Activated CD4-positive, alpha-beta T cell treated with anti-CD3 and anti-CD28 coated beads for 36 hours (primary cell): Measurements from ENCODE around the gene ANGPTL8. TPM values are rescaled to one million over a fixed set of nuclear protein-coding genes. Genes with fewer than 3 reads are reported as not detected.

Experiments used
- ATAC-seq: fragments of 200-7000 bp; cut with Tn5 transposase; one replicate; pipeline ENCODE4 v1.10.0; 2021; ENCODE audit warnings: mild to moderate bottlenecking, moderate library complexity
- CTCF ChIA-PET: fragments of 350-600 bp; sonication (Branson Sonifier 250); formaldehyde crosslinking; loops from one replicate; lab custom pipeline; 2021; ENCODE audit warnings: antibody characterized with exemption; lab: Charles Lee
- POLR2A ChIA-PET: fragments of 350-600 bp; sonication (Branson Sonifier 250); formaldehyde crosslinking; loops from one replicate; lab custom pipeline; 2021; ENCODE audit warnings: antibody characterized with exemption, inconsistent platforms; lab: Charles Lee
- DNase-seq: peaks from one replicate; pipeline ENCODE4 v3.0.0-alpha.2; 2020
- H3K27ac Mint-ChIP-seq: one replicate; pipeline ENCODE4 v1.8.0; 2021; ENCODE audit warnings: mixed read lengths
- H3K27me3 Mint-ChIP-seq: one replicate; pipeline ENCODE4 v1.8.0; 2021; ENCODE audit warnings: mixed read lengths
- H3K36me3 Mint-ChIP-seq: one replicate; pipeline ENCODE4 v1.8.0; 2021; ENCODE audit warnings: low read depth, mixed read lengths
- H3K4me1 Mint-ChIP-seq: one replicate; pipeline ENCODE4 v1.8.0; 2021; ENCODE audit warnings: mixed read lengths
- H3K4me3 Mint-ChIP-seq: one replicate; pipeline ENCODE4 v1.8.0; 2021; ENCODE audit warnings: mild to moderate bottlenecking, moderate library complexity, mixed read lengths
- H3K9me3 Mint-ChIP-seq: one replicate; pipeline ENCODE4 v1.8.0; 2021; ENCODE audit warnings: low read depth, mixed read lengths
- intact Hi-C, 2 experiments: fragments of 100-400 bp; cut with DNase I in 1 of 2; cut with micrococcal nuclease in 1 of 2; formaldehyde crosslinking; loops; one replicate each; pipeline versions ENCODE4 v1.14.2 to v1.15.1; 2022 to 2024; cut with DNase I, micrococcal nuclease
- total RNA-seq, 2 experiments: library from RNA; stranded (reverse); gene quantifications; one replicate each; pipeline ENCODE4 v1.2.3, GENCODE V29; 2021

ANGPTL8 gene
- total RNA-seq, 2 experiments from 2014 or later = not detected

DNA sequence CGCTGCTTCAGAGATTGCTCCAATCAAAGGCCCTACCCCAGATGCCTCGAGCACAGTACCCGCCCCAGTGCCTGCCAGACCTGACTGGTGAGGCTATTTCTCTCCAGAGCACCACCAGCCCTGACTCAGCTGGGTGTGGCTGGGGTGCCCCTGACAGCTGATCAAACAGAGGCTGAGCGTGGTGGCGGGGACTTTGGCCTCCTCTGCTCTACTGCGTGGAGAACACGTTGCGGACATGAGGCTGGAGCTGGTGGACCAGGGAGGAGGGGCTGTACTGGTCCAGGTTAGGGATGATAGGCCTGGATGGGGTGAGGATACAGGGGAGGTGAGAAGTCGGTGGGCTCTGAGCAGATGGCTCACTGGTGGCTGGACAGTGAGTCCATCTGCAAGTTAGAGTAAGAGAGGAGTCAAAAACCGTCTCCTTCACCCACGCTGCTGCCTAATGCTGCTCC is 26.4 kb downstream of the ANGPTL8 start:
- DNase-seq (no peak), ATAC-seq (no peak)
- peaks cover 3% of the 10 kb centered on the region for H3K4me1 Mint-ChIP-seq
- no peaks in the 10 kb centered on the region for H3K9me3 Mint-ChIP-seq
- H3K36me3 Mint-ChIP-seq = no peaks in the 10 kb centered on the region
- ChIA-PET CTCF (interaction anchor here (0.6 to 0.7 kb wide), 2 partner anchors 26 to 323 kb away, joined by 3 to 6 read pairs; no protein-coding TSS in a partner anchor), POLR2A (no interaction called here)
- H3K27ac Mint-ChIP-seq = no peak overlapping the region
- H3K27me3 Mint-ChIP-seq = peaks cover 53% of the 10 kb centered on the region
- intact Hi-C loops = no loop called here
- no peak overlapping the region for H3K4me3 Mint-ChIP-seq

DNA sequence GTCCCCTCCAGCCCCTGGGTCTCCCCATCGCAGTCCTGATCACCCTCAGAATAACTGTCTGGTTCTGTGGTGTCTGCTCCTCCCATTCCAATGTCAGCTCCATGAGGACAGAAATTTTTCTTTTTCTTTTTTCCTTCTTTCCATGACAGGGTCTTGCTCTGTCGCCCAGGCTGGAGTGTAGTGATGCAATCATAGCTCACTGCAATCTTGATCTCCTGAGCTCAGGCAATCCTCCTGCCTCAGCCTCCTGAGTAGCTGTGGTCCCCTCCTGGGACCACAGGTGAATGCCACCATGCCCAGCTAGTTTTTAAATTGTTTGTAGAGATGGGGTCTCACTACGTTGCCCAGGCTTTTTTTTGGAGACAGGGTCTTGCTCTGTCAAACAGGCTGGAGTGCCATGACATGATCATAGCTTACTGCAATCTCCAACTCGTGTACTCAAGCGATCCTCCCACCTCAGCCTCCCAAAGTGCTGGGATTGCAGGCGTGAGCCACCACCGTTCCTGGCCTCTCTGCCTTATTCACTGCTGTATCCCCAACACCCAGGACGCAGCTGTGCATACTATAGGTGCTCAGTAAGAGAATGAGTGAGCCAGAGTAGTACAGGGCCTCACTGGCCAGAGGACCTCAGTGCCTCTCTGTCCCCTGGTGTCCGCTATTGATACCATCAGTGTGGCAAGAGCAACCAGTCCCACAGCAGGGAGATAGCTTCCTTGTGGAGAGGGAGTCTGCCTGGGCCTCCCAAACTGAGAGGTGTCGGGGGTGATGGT is 28.1 kb downstream of the ANGPTL8 start:
- ATAC-seq = no peak
- intact Hi-C loops = no loop called here
- H3K9me3 Mint-ChIP-seq = no peaks in the 10 kb centered on the region
- H3K27ac Mint-ChIP-seq = no peak overlapping the region
- CTCF ChIA-PET = interaction anchor here (0.7 kb wide), 1 partner anchor 18 kb away, joined by 3 read pairs; no protein-coding TSS in a partner anchor
- POLR2A ChIA-PET = interaction anchor here (0.7 kb wide), 1 partner anchor 35 kb away, joined by 3 read pairs; no protein-coding TSS in a partner anchor
- H3K4me3 Mint-ChIP-seq = no peak overlapping the region
- no peak for DNase-seq
- peaks cover 3% of the 10 kb centered on the region for H3K4me1 Mint-ChIP-seq
- H3K36me3 Mint-ChIP-seq = no peaks in the 10 kb centered on the region
- H3K27me3 Mint-ChIP-seq = peaks cover 47% of the 10 kb centered on the region

DNA sequence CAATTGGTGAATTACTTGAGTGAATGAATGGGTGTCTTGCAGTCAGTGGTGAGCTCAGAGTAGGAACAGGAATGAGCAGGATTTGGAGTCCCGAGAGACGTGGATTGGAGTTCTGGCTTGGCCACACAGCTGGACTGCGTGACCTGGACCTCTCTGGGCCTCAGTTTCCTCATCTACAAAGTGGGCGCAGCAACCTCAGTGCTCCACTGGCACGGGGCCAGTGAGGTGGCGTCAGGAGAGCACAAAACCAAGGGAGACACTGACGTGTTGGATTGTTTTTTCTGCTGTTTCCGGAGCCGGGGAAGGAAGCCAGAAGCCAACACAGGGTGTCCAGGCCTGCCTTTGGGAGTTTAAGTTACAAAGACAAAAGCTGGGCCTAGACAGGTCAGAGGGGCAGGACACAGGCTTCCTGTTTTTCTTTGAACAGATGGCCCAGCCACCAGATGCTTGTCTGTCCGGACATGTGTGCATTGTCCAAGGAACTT is 29.4 kb downstream of the ANGPTL8 start:
- H3K36me3 Mint-ChIP-seq = no peaks in the 10 kb centered on the region
- DNase-seq = no peak
- CTCF ChIA-PET = no interaction called here
- intact Hi-C loops = no loop called here
- H3K27ac Mint-ChIP-seq = no peak overlapping the region
- POLR2A ChIA-PET = no interaction called here
- no peaks in the 10 kb centered on the region for H3K9me3 Mint-ChIP-seq
- H3K27me3 Mint-ChIP-seq = peaks cover 43% of the 10 kb centered on the region
- ATAC-seq = no peak
- no peak overlapping the region for H3K4me3 Mint-ChIP-seq
- H3K4me1 Mint-ChIP-seq = no peaks in the 10 kb centered on the region

DNA sequence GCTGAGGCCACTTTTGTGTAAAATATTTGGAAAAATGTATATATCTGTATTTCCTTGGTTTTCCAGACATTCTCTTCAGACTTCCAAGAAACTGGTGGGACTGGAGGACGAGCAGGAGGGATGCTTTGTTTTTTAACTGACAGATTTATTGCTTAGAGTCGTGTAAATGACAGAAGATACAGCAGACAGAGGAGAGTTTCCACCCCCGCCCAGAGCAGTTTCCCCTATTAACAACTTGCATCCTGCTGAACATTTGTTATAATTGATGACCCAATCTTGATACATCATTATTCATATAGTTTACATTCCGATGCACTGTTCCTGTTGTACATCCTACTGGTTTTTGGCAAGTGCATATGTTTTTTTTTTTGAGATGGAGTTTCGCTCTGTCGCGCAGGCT is 30.0 kb downstream of the ANGPTL8 start:
- H3K9me3 Mint-ChIP-seq = no peaks in the 10 kb centered on the region
- POLR2A ChIA-PET = no interaction called here
- no peak overlapping the region for H3K27ac Mint-ChIP-seq

DNA sequence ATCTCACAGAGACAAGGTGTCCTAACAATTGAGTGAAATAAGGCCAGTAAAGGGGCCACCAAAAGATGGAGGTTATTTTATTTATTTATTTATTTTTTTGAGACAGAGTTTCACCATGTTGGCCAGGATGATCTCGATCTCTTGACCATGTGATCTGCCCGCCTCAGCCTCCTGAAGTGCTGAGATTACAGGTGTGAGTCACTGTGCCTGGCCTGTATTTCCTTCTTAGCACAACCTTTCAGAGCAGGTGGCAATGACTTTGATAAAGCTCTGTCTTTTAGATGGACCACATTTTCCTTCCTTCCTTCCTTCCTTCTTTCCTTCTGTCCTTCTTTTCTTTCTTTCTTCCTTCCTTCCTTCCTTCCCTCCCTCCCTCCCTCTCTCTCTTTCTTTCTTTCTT is 33.9 kb downstream of the ANGPTL8 start:
- intact Hi-C loops = no loop called here
- peaks cover 34% of the 10 kb centered on the region for H3K27me3 Mint-ChIP-seq
- H3K4me1 Mint-ChIP-seq = no peaks in the 10 kb centered on the region
- H3K4me3 Mint-ChIP-seq = no peak overlapping the region
- DNase-seq (no peak), ATAC-seq (no peak)
- no peak overlapping the region for H3K27ac Mint-ChIP-seq
- H3K9me3 Mint-ChIP-seq = peaks cover 1% of the 10 kb centered on the region
- ChIA-PET POLR2A (interaction anchor here (0.6 kb wide), 1 partner anchor 18 kb away, joined by 3 read pairs; no protein-coding TSS in a partner anchor), CTCF (no interaction called here)
- H3K36me3 Mint-ChIP-seq = no peaks in the 10 kb centered on the region

More for the DNA sequence above, 30.0 kb downstream of the ANGPTL8 start:
- Mint-ChIP-seq H3K4me3 (no peak overlapping the region), H3K36me3 (no peaks in the 10 kb centered on the region), H3K4me1 (no peaks in the 10 kb centered on the region), H3K27me3 (peaks cover 42% of the 10 kb centered on the region)
- CTCF ChIA-PET = no interaction called here
- intact Hi-C loops = no loop called here
- no peak for DNase-seq
- no peak for ATAC-seq

DNA sequence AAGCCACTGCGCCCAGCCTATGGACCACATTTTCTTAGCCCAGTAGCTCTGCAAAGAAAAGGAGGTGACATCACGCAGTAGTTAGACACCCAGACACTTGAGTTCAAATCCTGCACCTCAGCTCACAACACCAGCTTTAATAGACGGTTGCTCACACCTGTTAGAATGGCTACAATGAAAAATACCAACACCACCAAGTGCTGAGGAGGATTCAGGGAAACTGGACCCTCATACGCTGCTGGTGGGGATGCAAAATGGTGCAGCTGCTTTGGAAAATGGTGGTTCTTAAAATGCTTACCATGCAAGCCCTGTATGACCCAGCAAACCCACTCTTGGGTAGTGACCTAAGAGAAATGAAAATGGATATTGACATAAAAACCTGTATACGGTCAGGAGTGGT is 34.6 kb downstream of the ANGPTL8 start:
- Mint-ChIP-seq H3K27ac (no peak overlapping the region), H3K4me3 (no peak overlapping the region), H3K4me1 (no peaks in the 10 kb centered on the region), H3K27me3 (peaks cover 32% of the 10 kb centered on the region), H3K9me3 (peaks cover 1% of the 10 kb centered on the region), H3K36me3 (no peaks in the 10 kb centered on the region)
- intact Hi-C loops = no loop called here
- CTCF ChIA-PET = no interaction called here
- no peak for DNase-seq
- ATAC-seq = no peak
- POLR2A ChIA-PET = interaction anchor here (0.6 kb wide), 1 partner anchor 161 kb away, joined by 3 read pairs; the partner anchor contains the start of genes ODAD3 and PRKCSH

DNA sequence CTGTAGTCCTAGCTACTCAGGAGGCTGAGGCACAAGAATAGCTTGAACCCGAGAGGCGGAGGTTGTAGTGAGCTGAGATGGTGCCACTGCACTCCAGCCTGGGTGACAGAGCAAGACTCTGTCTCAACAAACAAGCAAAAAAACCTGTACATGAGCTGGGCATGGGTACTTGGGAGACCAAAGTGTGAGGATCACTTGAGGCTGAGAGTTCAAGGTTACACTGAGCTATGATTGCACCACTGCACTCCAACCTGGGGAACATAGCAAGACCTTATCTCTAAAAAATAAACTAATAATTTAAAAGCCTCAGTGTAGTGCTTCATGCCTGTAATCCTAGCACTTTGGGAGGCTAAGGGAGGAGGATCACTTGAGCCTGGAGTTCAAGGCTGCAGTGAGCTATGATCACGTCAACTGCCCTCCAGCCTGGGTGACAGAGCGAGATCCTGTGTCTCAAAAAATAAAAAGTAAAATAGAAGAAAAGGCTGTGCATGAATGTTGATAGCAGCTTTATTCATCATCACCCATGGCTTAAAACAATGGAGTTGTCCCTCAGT is 35.2 kb downstream of the ANGPTL8 start:
- Mint-ChIP-seq H3K4me1 (peaks cover 4% of the 10 kb centered on the region), H3K4me3 (no peak overlapping the region), H3K9me3 (peaks cover 1% of the 10 kb centered on the region), H3K36me3 (no peaks in the 10 kb centered on the region), H3K27me3 (peaks cover 29% of the 10 kb centered on the region), H3K27ac (no peak overlapping the region)
- DNase-seq (no peak), ATAC-seq (no peak)
- POLR2A ChIA-PET = interaction anchor here (0.6 kb wide), 1 partner anchor 161 kb away, joined by 3 read pairs; the partner anchor contains the start of genes ODAD3 and PRKCSH
- CTCF ChIA-PET = interaction anchor here (0.6 to 0.9 kb wide), 3 partner anchors 43 to 230 kb away, joined by 3 to 4 read pairs (median 4); no protein-coding TSS in a partner anchor
- intact Hi-C loops = no loop called here

DNA sequence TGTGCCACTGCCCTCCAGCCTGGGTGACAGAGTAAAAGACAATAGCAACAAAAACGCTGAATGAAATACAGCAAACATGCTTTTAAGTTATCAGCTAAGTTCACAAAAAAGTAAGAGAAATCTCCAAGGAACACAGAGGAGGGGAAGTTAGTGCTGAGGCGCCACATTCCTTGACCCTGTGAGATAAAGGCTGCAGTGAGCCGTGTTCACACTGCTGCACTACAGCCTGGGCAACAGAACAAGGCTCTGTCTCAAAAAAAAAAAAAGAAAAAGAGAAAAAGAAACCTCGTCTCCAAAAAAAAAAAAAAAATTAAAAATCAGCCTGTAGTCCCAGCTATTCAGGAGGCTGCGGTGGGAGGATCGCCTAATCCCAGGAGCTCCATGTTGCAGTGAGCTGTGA is 39.3 kb downstream of the ANGPTL8 start:
- Mint-ChIP-seq H3K9me3 (peaks cover 1% of the 10 kb centered on the region), H3K27me3 (peaks cover 38% of the 10 kb centered on the region), H3K36me3 (no peaks in the 10 kb centered on the region), H3K4me3 (no peak overlapping the region), H3K4me1 (peaks cover 12% of the 10 kb centered on the region), H3K27ac (no peak overlapping the region)
- ATAC-seq = no peak
- ChIA-PET POLR2A (interaction anchor here (0.6 kb wide), 1 partner anchor 239 kb away, joined by 4 read pairs; no protein-coding TSS in a partner anchor), CTCF (interaction anchor here (0.5 kb wide), 1 partner anchor 244 kb away, joined by 3 read pairs; no protein-coding TSS in a partner anchor)
- intact Hi-C loops = no loop called here
- DNase-seq = no peak

DNA sequence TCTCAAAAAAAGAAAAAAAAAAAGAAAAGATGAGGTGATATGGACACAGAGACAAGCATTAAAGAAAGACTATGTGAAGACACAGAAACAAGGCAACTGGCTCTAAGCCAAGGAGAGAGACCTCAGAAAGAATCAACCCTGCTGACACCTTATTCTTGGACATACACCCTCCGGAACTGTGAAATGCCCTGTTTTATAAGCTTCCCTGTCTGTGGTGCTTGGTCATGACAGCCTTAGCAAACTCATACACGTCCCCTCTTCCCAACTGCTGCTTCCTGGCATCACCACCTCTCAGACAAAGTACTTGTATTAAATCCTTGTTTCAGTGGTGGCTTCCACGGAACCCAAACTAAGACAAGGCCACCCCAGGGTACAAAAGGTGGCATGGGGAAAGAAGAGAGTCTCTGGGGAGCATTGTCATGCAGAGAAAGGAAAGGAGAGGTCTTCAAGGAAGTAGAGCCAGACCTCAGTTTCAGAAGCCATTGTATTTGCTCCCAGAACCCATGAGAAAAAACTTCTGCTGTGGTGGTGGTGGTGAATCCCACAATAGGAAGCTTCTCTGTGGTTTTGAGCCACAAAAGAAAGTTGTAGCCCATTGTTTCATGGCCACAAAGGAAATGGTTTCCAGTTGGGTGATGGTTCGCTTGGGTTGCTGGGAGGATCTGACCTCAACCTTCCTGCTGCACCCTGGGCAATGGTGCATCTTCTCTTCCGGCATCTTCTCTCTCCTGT is 40.3 kb downstream of the ANGPTL8 start:
- Mint-ChIP-seq H3K27ac (no peak overlapping the region), H3K9me3 (peaks cover 1% of the 10 kb centered on the region), H3K4me3 (peak overlapping the region; percentile 2), H3K27me3 (peaks cover 32% of the 10 kb centered on the region), H3K36me3 (no peaks in the 10 kb centered on the region), H3K4me1 (peaks cover 12% of the 10 kb centered on the region)
- ChIA-PET POLR2A (interaction anchor here (0.7 kb wide), 1 partner anchor 68 kb away, joined by 4 read pairs; no protein-coding TSS in a partner anchor), CTCF (interaction anchor here (0.5 to 0.7 kb wide), 2 partner anchors 245 to 369 kb away, joined by 3 read pairs; no protein-coding TSS in a partner anchor)
- ATAC-seq = peak; percentile 81
- intact Hi-C loops = no loop called here
- DNase-seq = peak; percentile 9

DNA sequence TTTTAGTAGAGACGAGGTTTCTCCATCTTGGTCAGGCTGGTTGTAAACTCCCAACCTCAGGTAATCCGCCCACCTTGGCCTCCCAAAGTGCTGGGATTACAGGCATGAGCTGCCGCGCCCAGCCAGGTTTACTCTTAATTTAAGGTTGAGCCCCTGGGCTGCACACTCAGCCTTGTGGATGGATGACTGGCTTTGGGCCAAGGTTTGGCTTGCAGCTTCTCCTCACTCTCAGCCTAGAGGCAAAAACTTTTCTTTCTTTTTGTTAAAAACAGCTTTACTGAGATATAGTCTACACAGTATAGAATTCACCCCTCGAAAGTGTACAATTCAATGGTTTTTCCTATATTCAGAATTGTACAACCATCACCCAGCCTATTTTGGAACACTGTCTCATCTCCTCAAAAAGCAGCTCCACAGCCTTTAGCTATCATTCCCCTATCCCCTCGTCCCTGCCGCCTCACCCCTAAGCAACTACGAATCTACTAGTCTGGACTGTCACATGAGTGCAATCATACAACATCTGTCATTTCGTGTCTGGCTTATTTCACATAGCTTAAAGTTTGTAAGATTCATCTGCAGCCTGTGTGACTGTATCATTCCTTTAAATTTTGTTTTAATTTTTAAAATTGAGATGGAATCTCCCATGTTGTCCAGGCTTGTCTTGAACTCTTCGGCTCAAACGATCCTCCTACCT is 42.1 kb downstream of the ANGPTL8 start:
- intact Hi-C loops = no loop called here
- DNase-seq (no peak), ATAC-seq (no peak)
- CTCF ChIA-PET = no interaction called here
- POLR2A ChIA-PET = no interaction called here
- Mint-ChIP-seq H3K36me3 (no peaks in the 10 kb centered on the region), H3K9me3 (peaks cover 1% of the 10 kb centered on the region), H3K27ac (no peak overlapping the region), H3K27me3 (peaks cover 25% of the 10 kb centered on the region), H3K4me3 (no peak overlapping the region), H3K4me1 (peaks cover 12% of the 10 kb centered on the region)
